Kidney (tissue), 14 donors: ENCODE data around the gene GABBR2. TPM values are rescaled to one million over a fixed set of nuclear protein-coding genes. Genes with fewer than 3 reads are reported as not detected.

Source experiments
- DNase-seq, 5 donors: peaks; one replicate each; pipeline ENCODE4 v3.0.0-alpha.2; 2013 to 2020
- FAIRE-seq: peaks from 2 replicates; lab custom pipeline; 2012; peaks lifted over from hg19 to GRCh38; lab: Jason Lieb, UNC
- H3K27ac ChIP-seq, 2 donors: one replicate each; pipeline ENCODE4 v1.7.0; 2013; ENCODE audit warnings: low read depth in 2 of 2, low read length in 2 of 2, inconsistent platforms in 1 of 2
- H3K27me3 ChIP-seq: one replicate; pipeline ENCODE4 v1.7.1; 2013; ENCODE audit warnings: low read length, inconsistent platforms; ENCODE audit not compliant: control insufficient read depth, insufficient read depth
- H3K36me3 ChIP-seq, 3 donors: one replicate each; pipeline versions ENCODE4 v1.7.0 to v1.7.1; 2013; ENCODE audit warnings: low read length in 3 of 3, control low read depth in 1 of 3, inconsistent platforms in 1 of 3; ENCODE audit not compliant: insufficient read depth in 3 of 3, control insufficient read depth in 2 of 3
- H3K4me1 ChIP-seq, 3 donors: one replicate each; pipeline versions ENCODE4 v1.7.0 to v1.7.1; 2013; ENCODE audit warnings: low read length in 3 of 3, inconsistent platforms in 1 of 3, low read depth in 1 of 3; ENCODE audit not compliant: control insufficient read depth in 2 of 3, insufficient read depth in 2 of 3
- H3K4me3 ChIP-seq, 3 donors: one replicate each; pipeline versions ENCODE4 v1.7.0 to v1.8.1; 2013; ENCODE audit warnings: low read length in 3 of 3, control low read depth in 1 of 3, inconsistent platforms in 1 of 3
- H3K9ac ChIP-seq, 3 donors: one replicate each; pipeline versions ENCODE4 v1.7.0 to v1.7.1; 2013; ENCODE audit warnings: low read length in 3 of 3, control low read depth in 1 of 3, inconsistent platforms in 1 of 3
- H3K9me3 ChIP-seq, 3 donors: one replicate each; pipeline versions ENCODE4 v1.7.0 to v1.7.1; 2013; ENCODE audit warnings: low read length in 3 of 3, control low read depth in 1 of 3, inconsistent platforms in 1 of 3; ENCODE audit not compliant: control insufficient read depth in 2 of 3, insufficient read depth in 1 of 3
- CTCF ChIP-seq: IDR thresholded peaks from 3 replicates; pipeline ENCODE4 v1.5.1; 2012; ENCODE audit warnings: mild to moderate bottlenecking, moderate library complexity, borderline replicate concordance; ENCODE audit not compliant: insufficient read depth; ENCODE audit errors: extremely low read depth
- intact Hi-C: fragments of 100-400 bp; cut with DNase I; formaldehyde crosslinking; loops from one replicate; pipeline ENCODE4 v1.11.1; 2022
- polyA plus RNA-seq: library from polyadenylated mRNA; stranded (reverse); fragments of 350-450 nt; fragmentation: Illumina TruSeq; extraction: RNeasy Lipid Tissue Mini Kit (QIAGEN cat#74804); gene quantifications from one replicate; pipeline ENCODE4 v1.2.3, GENCODE V29; 2014; ENCODE audit warnings: low read depth, low replicate concordance; ENCODE audit not compliant: insufficient read depth
- total RNA-seq: library from RNA; stranded (reverse); fragmentation: NEBNext Ultra II Directional; extraction: Animal tissue kit (Norgen Biotek cat#: 25700); gene quantifications from one replicate; pipeline ENCODE4 v1.2.1, GENCODE V29; 2021
- donor health status: control.
- donor health status: control.
- donor health status: control.
- donor health status: control.
- donor health status: control.
- donor health status: DM: yes; HTN: yes; CAD: no.
- donor health status: Normal renal cell carcinoma (clear cell type).

Gene GABBR2
- total and polyA plus RNA-seq, 2 donors from 2014 or later = 0.06 TPM; not detected in 1

GRCh38 chr9:98248737-98249474 is 459.8 kb downstream of the GABBR2 start:
- no peak overlapping the region for H3K4me3 ChIP-seq
- TF ChIP-seq CTCF = no peak
- H3K9me3 ChIP-seq = no peaks in the 10 kb centered on the region
- H3K27me3 ChIP-seq = no peaks in the 10 kb centered on the region
- DNase-seq (peak in 3 of 5 donors; percentile 24 to 91 (median 39)), FAIRE-seq (no peak)
- H3K9ac ChIP-seq = no peak overlapping the region
- no peaks in the 10 kb centered on the region for H3K4me1 ChIP-seq
- intact Hi-C loops = no loop called here
- no peaks in the 10 kb centered on the region for H3K36me3 ChIP-seq
- H3K27ac ChIP-seq = peak overlapping the region in 1 of 2 donors; percentile 13

- H3K27me3 ChIP-seq = no peaks in the 10 kb centered on the region
- H3K36me3 ChIP-seq = no peaks in the 10 kb centered on the region
- H3K27ac ChIP-seq = no peak overlapping the region
- intact Hi-C loops = no loop called here
- no peaks in the 10 kb centered on the region for H3K9me3 ChIP-seq
- no peaks in the 10 kb centered on the region for H3K4me1 ChIP-seq
- TF ChIP-seq CTCF = no peak
- no peak for FAIRE-seq
- no peak overlapping the region for H3K9ac ChIP-seq
- DNase-seq = no peak
- H3K4me3 ChIP-seq = no peak overlapping the region
Measured at GRCh38 chr9:98247831-98248657, 460.7 kb downstream of the GABBR2 start.

GRCh38 chr9:98242426-98242825 is 466.3 kb downstream of the GABBR2 start:
- Histone ChIP-seq H3K9me3 (no peaks in the 10 kb centered on the region), H3K27ac (no peak overlapping the region), H3K4me1 (no peaks in the 10 kb centered on the region), H3K4me3 (no peak overlapping the region), H3K9ac (no peak overlapping the region), H3K27me3 (no peaks in the 10 kb centered on the region), H3K36me3 (no peaks in the 10 kb centered on the region)
- FAIRE-seq = no peak
- no peak for TF ChIP-seq CTCF
- intact Hi-C loops = no loop called here
- DNase-seq = no peak
